ENCODE results near the gene RAI1. TPM values are rescaled to one million over a fixed set of nuclear protein-coding genes. Genes with fewer than 3 reads are reported as not detected.

The RAI1 gene
- total RNA-seq, 1 donor: 16.0 TPM

GRCh38 chr17:17760872-17761550 lies 79.8 kb downstream of the RAI1 start:
- no peak overlapping the region for H3K4me3 ChIP-seq (ENCODE audit: low read depth, low read length)
- no peak for TF ChIP-seq CTCF (IDR thresholded peaks at IDR 0.05; ENCODE audit: insufficient read depth, low read depth, low read length)
- DNase-seq (ENCODE audit: low read depth): no peak

GRCh38 chr17:17761894-17762743 lies 80.9 kb downstream of the RAI1 start:
- no peak for TF ChIP-seq CTCF (IDR thresholded peaks at IDR 0.05; ENCODE audit: insufficient read depth, low read depth, low read length)
- no peak overlapping the region for H3K4me3 ChIP-seq (ENCODE audit: low read depth, low read length)
- no peak for DNase-seq (ENCODE audit: low read depth)

GRCh38 chr17:17762744-17763105 lies 81.5 kb downstream of the RAI1 start:
- no peak overlapping the region for H3K4me3 ChIP-seq (ENCODE audit: low read depth, low read length)
- no peak for TF ChIP-seq CTCF (IDR thresholded peaks at IDR 0.05; ENCODE audit: insufficient read depth, low read depth, low read length)

GRCh38 chr17:17763136-17763535 lies 81.9 kb downstream of the RAI1 start:
- H3K4me3 ChIP-seq (ENCODE audit: low read depth, low read length): no peak overlapping the region
- DNase-seq (ENCODE audit: low read depth): no peak
- no peak for TF ChIP-seq CTCF (IDR thresholded peaks at IDR 0.05; ENCODE audit: insufficient read depth, low read depth, low read length)

More at GRCh38 chr17:17762744-17763105, 81.5 kb downstream of the RAI1 start:
- DNase-seq (ENCODE audit: low read depth): no peak

- no peak for DNase-seq (ENCODE audit: low read depth)
- no peak overlapping the region for H3K4me3 ChIP-seq (ENCODE audit: low read depth, low read length)
- no peak for TF ChIP-seq CTCF (IDR thresholded peaks at IDR 0.05; ENCODE audit: insufficient read depth, low read depth, low read length)
Observed at GRCh38 chr17:17763734-17764133, 82.5 kb downstream of the RAI1 start.

- no peak for DNase-seq (ENCODE audit: low read depth)
Observed at GRCh38 chr17:17765359-17766076, 84.3 kb downstream of the RAI1 start.

More at GRCh38 chr17:17765359-17766076, 84.3 kb downstream of the RAI1 start:
- TF ChIP-seq CTCF (IDR thresholded peaks at IDR 0.05; ENCODE audit: insufficient read depth, low read depth, low read length): no peak
- H3K4me3 ChIP-seq (ENCODE audit: low read depth, low read length): no peak overlapping the region

All from fibroblast of villous mesenchyme (primary cell).